ENCODE measurements around the gene ONECUT3. TPM values are rescaled to one million over a fixed set of nuclear protein-coding genes. Genes with fewer than 3 reads are reported as not detected.

ONECUT3 gene
- total and polyA plus RNA-seq, 9 of the 15 experiments (the other 6 are each of a cell fraction or from before 2014, with no cell fraction given), result not detected

DNA sequence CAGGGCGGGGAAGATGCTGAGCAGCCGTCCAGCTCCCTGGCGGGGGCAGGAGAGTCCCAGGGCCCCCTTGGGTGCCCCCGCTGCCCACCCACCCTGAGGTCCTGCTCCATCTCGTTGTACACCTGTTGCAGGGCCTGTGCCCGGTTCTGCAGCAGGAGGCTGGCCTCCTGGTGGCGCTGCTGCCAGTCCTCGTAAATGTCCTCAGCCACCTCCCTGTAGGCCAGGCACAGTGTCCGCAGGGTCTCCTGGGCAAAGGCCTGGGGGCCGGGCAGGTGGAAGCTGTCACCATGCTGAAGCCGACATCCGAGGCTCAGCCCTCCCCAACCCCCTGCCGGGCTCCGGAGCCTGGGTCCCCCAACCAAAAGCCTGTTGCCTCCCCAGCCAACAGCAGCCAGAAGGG is 38.6 kb downstream of the ONECUT3 start:
- in situ Hi-C loops (cut with MboI) (no loop called here), intact Hi-C loops (cut with micrococcal nuclease) (no loop called here)
- H4K20me1 ChIP-seq (replicated peaks; ENCODE audit: control insufficient read depth, insufficient read depth, low read length), result no peaks in the 10 kb centered on the region
- FAIRE-seq, result no peak
- no peaks in the 10 kb centered on the region for H3K27me3 ChIP-seq (ENCODE audit: control insufficient read depth in 2 of 2, insufficient read depth in 2 of 2, low read length in 2 of 2)
- DNase-seq (ENCODE audit: extremely low read depth in 1 of 4, low spot score in 3 of 4), result no peak
- no TSS peak for BruUV-seq (replicated peaks)
- no peak overlapping the region for H3K4me3 ChIP-seq
- no peak overlapping the region for H2AFZ ChIP-seq (ENCODE audit: low read depth, low read length)
- no peaks in the 10 kb centered on the region for H3K36me3 ChIP-seq (ENCODE audit: control insufficient read depth, insufficient read depth, low read length)
- ChIA-PET POLR2A (no interaction called here), CTCF (ENCODE audit: low intra/inter-chr PET ratio) (no interaction called here)
- peaks cover 5% of the 10 kb centered on the region; the same call in 1 of the 2 replicates for H3K9me3 ChIP-seq (replicated peaks; ENCODE audit: control insufficient read depth, insufficient read depth, low read depth, low read length)
- ATAC-seq, result no peak
- H3K27ac ChIP-seq (ENCODE audit: extremely low read depth, low read depth, low read length), result no peak overlapping the region
- H3K79me2 ChIP-seq (ENCODE audit: control insufficient read depth, insufficient read depth, low read length), result no peaks in the 10 kb centered on the region
- WGBS (ENCODE audit: insufficient coverage, low coverage, missing lambda C conversion rate), result 45% methylated on average over 13 of the region's 14 CpGs
- H3K4me1 ChIP-seq (replicated peaks in 1 of 2; ENCODE audit: control insufficient read depth in 2 of 2, insufficient read depth in 2 of 2, low read length in 2 of 2), result peaks cover 3 to 53% of the 10 kb centered on the region in 2 experiments; a peak in 3 of 5 replicates
- H3K9ac ChIP-seq (ENCODE audit: insufficient read depth in 1 of 2, low read depth in 2 of 2, low read length in 2 of 2), result no peak overlapping the region
- peaks cover 3% of the 10 kb centered on the region for H3K9me1 ChIP-seq (ENCODE audit: control insufficient read depth, insufficient read depth, low read length)
- TF ChIP-seq, protein P1, sequence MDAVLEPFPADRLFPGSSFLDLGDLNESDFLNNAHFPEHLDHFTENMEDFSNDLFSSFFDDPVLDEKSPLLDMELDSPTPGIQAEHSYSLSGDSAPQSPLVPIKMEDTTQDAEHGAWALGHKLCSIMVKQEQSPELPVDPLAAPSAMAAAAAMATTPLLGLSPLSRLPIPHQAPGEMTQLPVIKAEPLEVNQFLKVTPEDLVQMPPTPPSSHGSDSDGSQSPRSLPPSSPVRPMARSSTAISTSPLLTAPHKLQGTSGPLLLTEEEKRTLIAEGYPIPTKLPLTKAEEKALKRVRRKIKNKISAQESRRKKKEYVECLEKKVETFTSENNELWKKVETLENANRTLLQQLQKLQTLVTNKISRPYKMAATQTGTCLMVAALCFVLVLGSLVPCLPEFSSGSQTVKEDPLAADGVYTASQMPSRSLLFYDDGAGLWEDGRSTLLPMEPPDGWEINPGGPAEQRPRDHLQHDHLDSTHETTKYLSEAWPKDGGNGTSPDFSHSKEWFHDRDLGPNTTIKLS (IDR thresholded peaks at IDR 0.05; ENCODE audit: borderline replicate concordance, low read depth), result no peak
- TF ChIP-seq HSF4 (CRISPR knock-in tag; IDR thresholded peaks at IDR 0.05; ENCODE audit: borderline replicate concordance), result no peak
- no peak for TF ChIP-seq CBX1 (IDR thresholded peaks at IDR 0.05; ENCODE audit: low read depth)
- TF ChIP-seq SAFB2 (IDR thresholded peaks at IDR 0.05; ENCODE audit: borderline replicate concordance, low read depth, low read length, severe bottlenecking), result no peak
- TF ChIP-seq, protein P2, sequence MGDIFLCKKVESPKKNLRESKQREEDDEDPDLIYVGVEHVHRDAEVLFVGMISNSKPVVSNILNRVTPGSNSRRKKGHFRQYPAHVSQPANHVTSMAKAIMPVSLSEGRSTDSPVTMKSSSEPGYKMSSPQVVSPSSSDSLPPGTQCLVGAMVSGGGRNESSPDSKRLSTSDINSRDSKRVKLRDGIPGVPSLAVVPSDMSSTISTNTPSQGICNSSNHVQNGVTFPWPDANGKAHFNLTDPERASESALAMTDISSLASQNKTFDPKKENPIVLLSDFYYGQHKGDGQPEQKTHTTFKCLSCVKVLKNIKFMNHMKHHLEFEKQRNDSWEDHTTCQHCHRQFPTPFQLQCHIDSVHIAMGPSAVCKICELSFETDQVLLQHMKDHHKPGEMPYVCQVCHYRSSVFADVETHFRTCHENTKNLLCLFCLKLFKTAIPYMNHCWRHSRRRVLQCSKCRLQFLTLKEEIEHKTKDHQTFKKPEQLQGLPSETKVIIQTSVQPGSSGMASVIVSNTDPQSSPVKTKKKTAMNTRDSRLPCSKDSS (IDR thresholded peaks at IDR 0.05; ENCODE audit: low read depth, partially characterized antibody), result no peak
- no peak for TF ChIP-seq BRF1 (IDR thresholded peaks at IDR 0.05; ENCODE audit: borderline replicate concordance, extremely low read depth, insufficient read length)
- TF ChIP-seq ZKSCAN3 (CRISPR knock-in tag; IDR thresholded peaks at IDR 0.05), result no peak
- no peak for TF ChIP-seq ZNF444 (CRISPR knock-in tag; IDR thresholded peaks at IDR 0.05)
- no peak for TF ChIP-seq ZNF316 (IDR thresholded peaks at IDR 0.05)
- no peak for TF ChIP-seq ZNF778 (CRISPR knock-in tag; IDR thresholded peaks at IDR 0.05)
- TF ChIP-seq, protein P3, sequence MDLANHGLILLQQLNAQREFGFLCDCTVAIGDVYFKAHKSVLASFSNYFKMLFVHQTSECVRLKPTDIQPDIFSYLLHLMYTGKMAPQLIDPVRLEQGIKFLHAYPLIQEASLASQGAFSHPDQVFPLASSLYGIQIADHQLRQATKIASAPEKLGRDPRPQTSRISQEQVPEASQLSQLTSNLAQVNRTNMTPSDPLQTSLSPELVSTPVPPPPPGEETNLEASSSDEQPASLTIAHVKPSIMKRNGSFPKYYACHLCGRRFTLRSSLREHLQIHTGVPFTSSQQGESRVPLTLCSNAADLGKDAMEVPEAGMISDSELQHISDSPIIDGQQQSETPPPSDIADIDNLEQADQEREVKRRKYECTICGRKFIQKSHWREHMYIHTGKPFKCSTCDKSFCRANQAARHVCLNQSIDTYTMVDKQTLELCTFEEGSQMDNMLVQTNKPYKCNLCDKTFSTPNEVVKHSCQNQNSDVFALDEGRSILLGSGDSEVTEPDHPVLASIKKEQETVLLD (IDR thresholded peaks at IDR 0.05), result no peak
- no peak for TF ChIP-seq ARID2 (IDR thresholded peaks at IDR 0.05)
- TF ChIP-seq SOX6 (IDR thresholded peaks at IDR 0.05), result no peak
- H3K4me2 ChIP-seq (ENCODE audit: insufficient read depth, low read length), result no peak overlapping the region
